ENCODE data around the gene PRG2. TPM values are rescaled to one million over a fixed set of nuclear protein-coding genes. Genes with fewer than 3 reads are reported as not detected.

The PRG2 gene
- total and polyA plus RNA-seq, 9 of the 15 experiments (the other 6 are each of a cell fraction or from before 2014, with no cell fraction given), result 1.8 to 78.0 (median 26.6) TPM

- TF ChIP-seq MLLT1 (IDR thresholded peaks at IDR 0.05), result no peak
- no peak for TF ChIP-seq NCOA6 (IDR thresholded peaks at IDR 0.05)
- no peak for TF ChIP-seq SMAD2 (IDR thresholded peaks at IDR 0.05; ENCODE audit: low read depth, low read length)
- peak in 1 of 2 experiments; percentile 65; a peak in 1 of 3 replicates for TF ChIP-seq CBX3 (IDR thresholded peaks at IDR 0.05; ENCODE audit: borderline replicate concordance in 1 of 2, low read length in 2 of 2)
- no peak for TF ChIP-seq SFPQ (IDR thresholded peaks at IDR 0.05; ENCODE audit: low read depth, low read length)
- TF ChIP-seq ZFP36 (IDR thresholded peaks at IDR 0.05; ENCODE audit: low read depth, low read length, partially characterized antibody), result no peak
- TF ChIP-seq ETV6 (IDR thresholded peaks at IDR 0.05; ENCODE audit: borderline replicate concordance in 1 of 2, low read depth in 2 of 2, low read length in 1 of 2), result no peak
- TF ChIP-seq ETV6 (CRISPR knock-in tag; IDR thresholded peaks at IDR 0.05; ENCODE audit: borderline replicate concordance), result no peak
- no peak for TF ChIP-seq ATF4 (CRISPR knock-in tag; IDR thresholded peaks at IDR 0.05)
- TF ChIP-seq ZNF76 (CRISPR knock-in tag; IDR thresholded peaks at IDR 0.05; ENCODE audit: borderline replicate concordance), result no peak
- no peak for TF ChIP-seq YY1 (IDR thresholded peaks at IDR 0.05; ENCODE audit: borderline replicate concordance in 1 of 3, control insufficient read depth in 1 of 3, extremely low read depth in 1 of 3, insufficient read depth in 3 of 3, insufficient read length in 1 of 3, insufficient replicate concordance in 2 of 3, low read depth in 1 of 3, low read length in 2 of 3)
- 0 out of 2 replicates have a peak, but pooled peaks have one; percentile 22 for TF ChIP-seq PYGO2 (tag; IDR thresholded peaks at IDR 0.05)
- TF ChIP-seq ZNF644 (tag; IDR thresholded peaks at IDR 0.05; ENCODE audit: low read depth), result no peak
- no peak for TF ChIP-seq TCF15 (CRISPR knock-in tag; IDR thresholded peaks at IDR 0.05)
- no peak for TF ChIP-seq IRF9 (tag; IDR thresholded peaks at IDR 0.05)
- no peak for TF ChIP-seq ARID4B (CRISPR knock-in tag; IDR thresholded peaks at IDR 0.05)
- TF ChIP-seq ZKSCAN3 (CRISPR knock-in tag; IDR thresholded peaks at IDR 0.05), result no peak
Measured at GRCh38 chr11:57358543-57358961, 31.9 kb downstream of the PRG2 start (continued).

Data from K562 (cell line).